Heart right ventricle (tissue), 16 donors: Measurements from ENCODE around the gene GALNT18. TPM values are rescaled to one million over a fixed set of nuclear protein-coding genes. Genes with fewer than 3 reads are reported as not detected.

ENCODE experiments used
- ATAC-seq, 8 donors: fragments of 200-7000 bp; cut with Tn5 transposase; one replicate each; pipeline ENCODE4 v1.9.1; 2020; ENCODE audit warnings: mild to moderate bottlenecking in 8 of 8, moderate library complexity in 8 of 8, moderate number of reproducible peaks in 1 of 8
- DNase-seq, 2 donors: peaks; one replicate each; pipeline ENCODE4 v3.0.0-alpha.2; 2020
- H3K27ac ChIP-seq, 10 donors: fragments of 200-600 bp; sonication (generic) in 2 of 10; one replicate each; pipeline versions ENCODE4 v1.5.0 to v1.8.0; 2020 to 2022; ENCODE audit warnings: mild to moderate bottlenecking in 3 of 10
- H3K27me3 ChIP-seq, 7 donors: fragments of 200-600 bp; one replicate each; pipeline ENCODE4 v1.8.0; 2021 to 2022; ENCODE audit warnings: mild to moderate bottlenecking in 2 of 7
- H3K36me3 ChIP-seq, 9 donors: fragments of 200-600 bp; sonication (generic) in 1 of 9; one replicate each; pipeline versions ENCODE4 v1.5.0 to v1.8.0; 2020 to 2022; ENCODE audit warnings: mild to moderate bottlenecking in 2 of 9
- H3K4me1 ChIP-seq, 9 donors: fragments of 200-600 bp; sonication (generic) in 1 of 9; one replicate each; pipeline versions ENCODE4 v1.5.0 to v1.8.0; 2020 to 2022; ENCODE audit warnings: mild to moderate bottlenecking in 4 of 9
- H3K4me3 ChIP-seq, 10 donors: fragments of 200-600 bp; sonication (generic) in 2 of 10; one replicate each; pipeline versions ENCODE4 v1.5.0 to v1.8.0; 2020 to 2022; ENCODE audit warnings: mild to moderate bottlenecking in 7 of 10, moderate library complexity in 2 of 10
- H3K9me3 ChIP-seq, 11 donors: fragments of 200-600 bp in 10 of 11; sonication (generic) in 2 of 11; one replicate each; pipeline versions ENCODE4 v1.5.0 to v1.8.0; 2013 to 2022; ENCODE audit warnings: mild to moderate bottlenecking in 2 of 11, control low read depth in 1 of 11, moderate library complexity in 1 of 11
- WGBS, 2 donors: extraction: QIAGEN DNeasy Blood & Tissue Kit; methylation state at CpG; one replicate each; pipeline ENCODE4 v1.1.7; 2013; ENCODE audit warnings: inconsistent platforms in 1 of 2; 5-methylcytosine and 5-hydroxymethylcytosine counted together
- intact Hi-C, 10 donors: fragments of 100-400 bp; cut with DNase I; formaldehyde crosslinking; loops; one replicate each; pipeline versions ENCODE4 v1.11.1 to v1.14.2; 2022
- polyA plus RNA-seq, 2 donors: library from polyadenylated mRNA; stranded (reverse); fragments of 200-250 nt; gene quantifications; one replicate each; pipeline ENCODE4 v1.2.3, GENCODE V29; 2013
- total RNA-seq, 10 donors: library from RNA; stranded (reverse); fragmentation: NEBNext Ultra II Directional in 3 of 10; extraction: Animal tissue kit (Norgen Biotek cat#: 25700) in 3 of 10; gene quantifications; one replicate each; pipeline versions ENCODE4 v1.2.1 to v1.2.4, GENCODE V29; 2021 to 2023
- TF ChIP-seq, protein P1 (sequence below), 9 donors: fragments of 200-600 bp; sonication (generic) in 2 of 9; IDR thresholded peaks; one replicate each; pipeline versions ENCODE4 v1.5.0 to v1.8.0; 2021 to 2022; ENCODE audit warnings: antibody characterized with exemption in 9 of 9, mild to moderate bottlenecking in 5 of 9, moderate library complexity in 1 of 9
- donor health status: Arrhythmogenic right ventricular cardiomyopathy.
- donor health status: ischemic (EF 13 %, LVEDD 7.1; RV severe dilation, severe dysfunction).
- donor health status: healthy with polysubstance abuse.
- donor health status: DM: no; HTN: yes; CAD: no.
- donor health status: DM: no; HTN: no; CAD: no.
- donor health status: ischemic (EF 25% LVEDD 6.9; RV normal size, moderate dysfunction).
- donor health status: ischemic (EF 25% LVEDD 5.7; RV mildly dilated, moderate dysfunction).
- donor health status: healthy.
- donor health status: DM: yes; HTN: yes; CAD: no.
- donor health status: Ischemic cardiomyopathy.
- donor health status: ischemic (EF 35%, LVEDD 5.7; RV mildly dilated, moderate dysfunction).
- donor health status: nonischemic (EF 11% LVEDD 7.7; RV severe dilation, severe dysfunction).
- donor health status: DM: yes; HTN: yes; CAD: no.
- donor health status: PGD.
- donor health status: ischemic (EF 29% LVEDD 5.4; RV normal size, mild dysfunction).
- donor health status: nonischemic (EF 23%, LVEDD 6.1; RV moderate dilation, normal function).

GALNT18 gene
- total and polyA plus RNA-seq, 12 donors = 7.0 to 29.0 (median 15.6) TPM

DNA sequence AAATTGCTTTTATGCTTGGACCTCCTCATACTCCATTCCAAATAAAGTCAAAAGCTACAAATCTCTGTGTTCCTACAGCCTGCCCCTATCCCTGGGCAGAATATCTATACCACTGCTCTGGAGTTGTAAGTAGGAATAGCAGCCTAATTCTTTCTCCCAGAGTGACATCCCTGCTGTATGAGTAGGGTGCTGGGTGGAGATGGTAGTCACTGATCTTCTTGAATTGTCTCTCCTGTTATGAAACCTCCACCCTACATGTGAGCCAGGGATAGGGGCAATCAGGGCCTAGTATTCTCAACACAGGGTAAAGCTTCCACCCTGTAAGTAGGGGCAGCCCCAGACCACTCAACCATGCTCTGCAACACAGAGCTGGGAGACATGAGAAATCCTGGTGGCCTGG, 19.8 kb downstream of the GALNT18 start:
- H3K4me1 ChIP-seq = peaks cover 0 to 8% (median 0%) of the 10 kb centered on the region in 9 donors
- DNase-seq (no peak), ATAC-seq (no peak)
- H3K4me3 ChIP-seq = no peak overlapping the region
- H3K9me3 ChIP-seq = peaks cover 0 to 10% (median 0%) of the 10 kb centered on the region in 11 donors
- H3K27me3 ChIP-seq = no peaks in the 10 kb centered on the region
- H3K36me3 ChIP-seq = no peaks in the 10 kb centered on the region
- TF ChIP-seq, protein P1, sequence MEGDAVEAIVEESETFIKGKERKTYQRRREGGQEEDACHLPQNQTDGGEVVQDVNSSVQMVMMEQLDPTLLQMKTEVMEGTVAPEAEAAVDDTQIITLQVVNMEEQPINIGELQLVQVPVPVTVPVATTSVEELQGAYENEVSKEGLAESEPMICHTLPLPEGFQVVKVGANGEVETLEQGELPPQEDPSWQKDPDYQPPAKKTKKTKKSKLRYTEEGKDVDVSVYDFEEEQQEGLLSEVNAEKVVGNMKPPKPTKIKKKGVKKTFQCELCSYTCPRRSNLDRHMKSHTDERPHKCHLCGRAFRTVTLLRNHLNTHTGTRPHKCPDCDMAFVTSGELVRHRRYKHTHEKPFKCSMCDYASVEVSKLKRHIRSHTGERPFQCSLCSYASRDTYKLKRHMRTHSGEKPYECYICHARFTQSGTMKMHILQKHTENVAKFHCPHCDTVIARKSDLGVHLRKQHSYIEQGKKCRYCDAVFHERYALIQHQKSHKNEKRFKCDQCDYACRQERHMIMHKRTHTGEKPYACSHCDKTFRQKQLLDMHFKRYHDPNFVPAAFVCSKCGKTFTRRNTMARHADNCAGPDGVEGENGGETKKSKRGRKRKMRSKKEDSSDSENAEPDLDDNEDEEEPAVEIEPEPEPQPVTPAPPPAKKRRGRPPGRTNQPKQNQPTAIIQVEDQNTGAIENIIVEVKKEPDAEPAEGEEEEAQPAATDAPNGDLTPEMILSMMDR (IDR thresholded peaks at IDR 0.05) = no peak
- intact Hi-C loops = no loop called here
- no peak overlapping the region for H3K27ac ChIP-seq

DNA sequence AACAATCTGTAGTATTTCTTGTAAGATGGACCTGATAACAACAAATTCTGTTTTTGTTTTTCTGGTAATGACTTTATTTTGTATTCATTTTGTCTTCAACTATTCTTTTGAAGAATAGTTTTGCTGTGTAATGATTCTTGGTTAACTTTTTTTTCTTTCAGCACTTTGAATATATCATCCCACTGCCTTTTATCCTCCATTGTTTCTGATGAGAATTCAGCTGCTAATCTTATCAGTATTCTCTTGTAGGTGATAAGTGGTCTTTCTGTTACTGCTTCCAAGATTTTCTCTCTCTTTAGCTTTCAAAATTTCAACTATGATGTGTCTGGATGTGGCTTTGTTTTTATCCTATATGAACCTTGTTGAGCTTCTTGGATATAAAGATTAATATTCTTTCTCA, 21.5 kb downstream of the GALNT18 start:
- H3K27ac ChIP-seq = no peak overlapping the region
- ATAC-seq = no peak
- TF ChIP-seq, protein P1 (IDR thresholded peaks at IDR 0.05) = no peak
- H3K4me3 ChIP-seq = no peak overlapping the region
- no peaks in the 10 kb centered on the region for H3K4me1 ChIP-seq
- H3K9me3 ChIP-seq = peaks cover 0 to 10% (median 0%) of the 10 kb centered on the region in 11 donors
- no peak for DNase-seq
- intact Hi-C loops = no loop called here
- H3K27me3 ChIP-seq = no peaks in the 10 kb centered on the region
- H3K36me3 ChIP-seq = no peaks in the 10 kb centered on the region

- Histone ChIP-seq H3K9me3 (peaks cover 0 to 10% (median 0%) of the 10 kb centered on the region in 11 donors), H3K4me1 (peaks cover 0 to 7% (median 0%) of the 10 kb centered on the region in 9 donors), H3K4me3 (no peak overlapping the region), H3K36me3 (no peaks in the 10 kb centered on the region), H3K27me3 (no peaks in the 10 kb centered on the region), H3K27ac (no peak overlapping the region)
- no peak for DNase-seq
- TF ChIP-seq, protein P1 (IDR thresholded peaks at IDR 0.05) = no peak
- intact Hi-C loops = no loop called here
- 84 to 90% methylated on average over 1 of the region's 1 CpG for WGBS, 2 donors
- no peak for ATAC-seq
Measured at GRCh38 chr11:11598243-11598642, 23.6 kb downstream of the GALNT18 start.

GRCh38 chr11:11594162-11594561, 27.6 kb downstream of the GALNT18 start:
- TF ChIP-seq, protein P1 (IDR thresholded peaks at IDR 0.05) = no peak
- intact Hi-C loops = no loop called here
- WGBS, 2 donors = 97 to 100% methylated on average over 2 of the region's 2 CpGs
- DNase-seq = no peak
- H3K4me3 ChIP-seq = no peak overlapping the region
- H3K9me3 ChIP-seq = no peaks in the 10 kb centered on the region
- no peak for ATAC-seq
- H3K27ac ChIP-seq = peak overlapping the region in 1 of 10 donors; percentile 80
- H3K27me3 ChIP-seq = no peaks in the 10 kb centered on the region
- no peaks in the 10 kb centered on the region for H3K36me3 ChIP-seq
- H3K4me1 ChIP-seq = peaks cover 0 to 45% (median 8%) of the 10 kb centered on the region in 9 donors
